ENCODE results near the gene CERS6.
A peak's percentile ranks its signal among the peaks of the same experiment; 100 is the strongest.
"Not testable (repeated sequence)": the region's sequence is repeated elsewhere in the genome, so short reads cannot be mapped to it uniquely, and the experiment has no call there.

CERS6 gene

GRCh38 chr2:168455645-168456520 is at the start of gene CERS6:
TSS of gene CERS6 (plus strand) at chr2:168456272. CDS start at chr2:168456449, 177 bp downstream.
- DNase-seq (ENCODE audit: low spot score), result peak; percentile 92

GRCh38 chr2:168412301-168412700 is 43.8 kb upstream of the CERS6 start:
- not testable (repeated sequence) for DNase-seq (ENCODE audit: low spot score)

GRCh38 chr2:168413101-168413500 is 43.0 kb upstream of the CERS6 start:
- DNase-seq (ENCODE audit: low spot score), result not testable (repeated sequence)

GRCh38 chr2:168416555-168416954 is 39.5 kb upstream of the CERS6 start:
- no peak for DNase-seq (ENCODE audit: low spot score)

GRCh38 chr2:168422584-168422983 is 33.5 kb upstream of the CERS6 start:
- no peak for DNase-seq (ENCODE audit: low spot score)

GRCh38 chr2:168424112-168424951 is 31.7 kb upstream of the CERS6 start:
- DNase-seq (ENCODE audit: low spot score), result no peak

- no peak for DNase-seq (ENCODE audit: low spot score)
Observed at GRCh38 chr2:168424971-168425370, 31.1 kb upstream of the CERS6 start.

GRCh38 chr2:168426861-168427260 is 29.2 kb upstream of the CERS6 start:
- no peak for DNase-seq (ENCODE audit: low spot score)

- no peak for DNase-seq (ENCODE audit: low spot score)
Observed at GRCh38 chr2:168427451-168427850, 28.6 kb upstream of the CERS6 start.

GRCh38 chr2:168428431-168428830 is 27.6 kb upstream of the CERS6 start:
- DNase-seq (ENCODE audit: low spot score), result no peak

GRCh38 chr2:168429988-168430387 is 26.1 kb upstream of the CERS6 start:
- no peak for DNase-seq (ENCODE audit: low spot score)

GRCh38 chr2:168430431-168430830 is 25.6 kb upstream of the CERS6 start:
- no peak for DNase-seq (ENCODE audit: low spot score)

GRCh38 chr2:168431301-168432024 is 24.6 kb upstream of the CERS6 start:
- DNase-seq (ENCODE audit: low spot score), result peak; percentile 56

- no peak for DNase-seq (ENCODE audit: low spot score)
Observed at GRCh38 chr2:168432100-168432499, 24.0 kb upstream of the CERS6 start.

- no peak for DNase-seq (ENCODE audit: low spot score)
Observed at GRCh38 chr2:168432565-168433186, 23.4 kb upstream of the CERS6 start.

- peak; percentile 16 for DNase-seq (ENCODE audit: low spot score)
Observed at GRCh38 chr2:168433527-168433926, 22.5 kb upstream of the CERS6 start.

- DNase-seq (ENCODE audit: low spot score), result peak; percentile 67
Observed at GRCh38 chr2:168434146-168434545, 21.9 kb upstream of the CERS6 start.

GRCh38 chr2:168436840-168437239 is 19.2 kb upstream of the CERS6 start:
- no peak for DNase-seq (ENCODE audit: low spot score)

- DNase-seq (ENCODE audit: low spot score), result no peak
Observed at GRCh38 chr2:168438553-168438952, 17.5 kb upstream of the CERS6 start.

- no peak for DNase-seq (ENCODE audit: low spot score)
Observed at GRCh38 chr2:168439536-168439935, 16.5 kb upstream of the CERS6 start.

- no peak for DNase-seq (ENCODE audit: low spot score)
Observed at GRCh38 chr2:168441214-168441872, 14.7 kb upstream of the CERS6 start.
